MV-4-11 (cell line): ENCODE measurements around the gene LUC7L.
A peak's percentile ranks its signal among the peaks of the same experiment; 100 is the strongest.
"Not testable (repeated sequence)": the region's sequence is repeated elsewhere in the genome, so short reads cannot be mapped to it uniquely, and the experiment has no call there.

Experiments
- DNase-seq: peaks from one replicate; lab custom pipeline; 2025; lab: John Stamatoyannopoulos, UW

The LUC7L gene

DNA sequence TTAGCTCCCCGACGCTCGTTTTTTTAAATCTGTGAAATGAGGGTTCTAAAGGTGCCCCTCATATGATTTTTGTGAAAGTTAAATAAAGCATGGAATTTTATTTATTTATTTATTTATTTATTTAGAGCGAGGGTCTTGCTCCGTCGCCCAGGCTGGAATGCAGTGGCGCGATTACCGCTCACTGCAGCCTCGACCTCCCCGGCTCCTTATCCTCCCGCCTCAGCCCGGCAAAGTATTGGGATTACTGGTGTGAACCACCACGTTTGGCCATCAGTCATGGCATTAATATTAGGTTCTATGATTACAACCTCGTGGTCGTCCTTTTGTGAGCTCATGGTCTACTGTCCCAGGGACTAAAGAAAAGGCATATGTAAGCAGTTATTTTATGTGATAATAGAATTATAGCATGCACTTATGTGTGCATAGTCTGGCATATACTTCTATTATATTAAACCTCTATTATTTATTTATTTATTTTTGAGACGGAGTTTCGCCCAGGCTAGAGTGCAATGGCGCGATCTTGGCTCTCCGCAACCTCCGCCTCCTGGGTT, 557 bp upstream of the LUC7L start:
- DNase-seq: no peak

DNA sequence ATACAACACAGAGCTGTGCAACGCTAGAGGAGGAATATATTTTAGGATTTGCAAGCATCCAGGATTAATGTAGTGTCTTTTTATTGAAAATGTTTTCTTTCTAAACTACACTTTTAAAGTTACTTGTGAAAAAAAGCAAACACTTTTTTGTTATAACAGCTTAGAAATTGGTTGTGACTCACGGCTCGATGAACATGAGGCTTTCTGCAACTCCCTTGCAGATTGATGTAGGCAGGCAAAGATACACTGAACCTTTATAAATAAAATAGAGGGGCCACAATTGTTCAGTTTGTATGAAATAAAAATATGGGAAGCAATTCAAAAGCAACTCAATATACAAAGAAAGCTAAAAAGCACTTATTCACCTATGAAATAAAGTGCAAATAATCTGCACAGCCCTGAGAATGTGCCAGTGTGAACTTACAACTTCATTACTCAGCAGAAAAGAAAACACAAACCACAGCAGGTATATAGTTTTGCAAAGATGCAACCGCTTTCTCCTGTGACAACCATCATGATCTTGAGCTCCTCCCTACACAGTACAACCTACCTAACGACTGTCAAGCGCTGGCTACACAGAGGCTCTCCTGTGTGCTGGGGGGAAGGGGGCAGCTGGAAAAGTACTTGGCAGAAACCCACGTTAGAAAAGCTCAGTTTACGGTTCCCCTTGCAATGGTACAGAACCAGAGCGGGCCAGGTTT, 948 bp downstream of the LUC7L start:
- DNase-seq: no peak

GRCh38 chr16:220021-220420, 9.2 kb downstream of the LUC7L start:
- DNase-seq: no peak

DNA sequence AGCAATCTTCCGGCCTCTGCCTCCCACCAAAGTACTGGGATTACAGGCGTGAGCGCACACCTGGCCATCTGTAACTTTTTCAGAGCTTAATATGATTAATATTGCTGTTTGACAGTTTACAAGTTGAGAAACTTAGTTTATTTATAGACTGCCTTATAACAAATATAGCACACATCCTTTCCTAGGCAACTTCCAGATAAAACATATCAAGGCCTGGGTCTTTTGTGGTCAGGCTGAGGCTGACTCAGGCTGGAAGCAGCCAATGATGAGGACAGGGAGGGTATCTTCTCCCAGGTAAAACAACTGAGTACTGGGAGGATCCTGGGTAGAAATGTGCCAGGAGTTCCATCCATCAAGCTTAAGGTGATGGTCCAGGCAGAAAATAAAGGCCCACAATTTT, 16.2 kb downstream of the LUC7L start:
- no peak for DNase-seq

GRCh38 chr16:211631-212180, 17.5 kb downstream of the LUC7L start:
- DNase-seq: not testable (repeated sequence)

GRCh38 chr16:209359-209758, 19.9 kb downstream of the LUC7L start:
- DNase-seq: not testable (repeated sequence)

- DNase-seq: not testable (repeated sequence)
Measured at GRCh38 chr16:204046-204445, 25.2 kb downstream of the LUC7L start.

GRCh38 chr16:203246-203645, 26.0 kb downstream of the LUC7L start:
- DNase-seq: no peak

GRCh38 chr16:200388-200787, 28.9 kb downstream of the LUC7L start:
- DNase-seq: no peak

- no peak for DNase-seq
Measured at GRCh38 chr16:194516-194915, 34.7 kb downstream of the LUC7L start.

GRCh38 chr16:193441-193840, 35.8 kb downstream of the LUC7L start:
- no peak for DNase-seq

DNA sequence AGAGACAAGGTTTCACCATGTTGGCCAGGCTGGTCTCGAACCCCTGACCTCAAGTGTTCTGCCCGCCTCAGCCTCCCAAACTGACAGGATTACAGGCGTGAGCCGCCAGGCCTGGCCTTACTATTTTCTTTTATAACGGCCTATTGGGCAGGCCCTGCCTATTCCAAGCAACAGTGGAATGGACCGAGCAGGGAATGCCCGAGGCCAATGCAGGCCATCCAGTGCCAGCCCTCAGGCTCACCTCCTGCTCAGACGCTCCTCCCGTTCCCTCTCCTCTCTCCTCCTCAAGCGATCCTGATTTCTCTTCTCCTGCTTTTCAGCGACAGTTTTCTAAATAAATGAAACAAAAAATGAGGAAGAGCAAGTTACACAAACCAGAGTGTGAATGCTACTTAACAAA, 36.6 kb downstream of the LUC7L start:
- DNase-seq: no peak

GRCh38 chr16:191831-192230, 37.4 kb downstream of the LUC7L start:
- no peak for DNase-seq

GRCh38 chr16:189604-190186, 39.6 kb downstream of the LUC7L start:
- DNase-seq: no peak

DNA sequence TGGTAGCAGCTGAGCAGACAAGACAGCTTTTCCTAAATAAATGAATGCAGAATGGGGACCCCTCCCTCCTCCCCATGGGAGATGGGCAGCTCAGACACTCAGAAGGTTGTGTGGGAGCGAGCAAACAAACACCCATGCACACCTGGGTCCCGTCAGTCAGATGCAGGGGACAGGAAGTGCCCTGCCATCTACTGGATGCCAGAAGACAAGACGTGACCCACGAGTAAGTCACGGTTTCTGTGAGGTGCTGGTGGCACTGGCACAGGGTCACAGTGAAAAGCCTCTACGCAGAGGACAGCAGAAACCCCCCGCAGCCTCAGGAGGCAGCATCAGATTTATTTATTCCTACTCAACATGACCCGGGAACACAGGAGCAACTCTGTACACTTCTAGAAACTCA, 40.6 kb downstream of the LUC7L start:
- DNase-seq: no peak

DNA sequence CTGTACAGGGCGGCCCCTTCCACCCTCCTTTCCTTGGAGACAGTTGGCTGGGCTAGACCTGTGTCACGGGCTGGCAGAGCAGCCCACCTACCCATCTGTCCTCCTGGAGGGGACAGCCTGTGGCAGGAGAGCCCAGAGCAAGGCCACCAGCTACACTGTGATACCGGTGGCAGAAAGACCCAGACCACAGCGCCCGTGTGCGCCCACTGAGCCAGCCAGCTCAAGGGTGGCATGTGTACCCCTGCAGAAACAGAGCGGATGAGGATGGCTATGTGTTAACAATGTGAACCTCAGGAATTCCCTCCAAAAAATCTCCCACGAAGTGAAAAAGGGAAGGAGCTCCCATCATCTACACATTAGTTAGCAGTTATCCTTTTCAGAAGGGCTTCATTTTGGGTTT, 41.9 kb downstream of the LUC7L start:
- no peak for DNase-seq

- DNase-seq: no peak
Measured at GRCh38 chr16:185691-186090, 43.6 kb downstream of the LUC7L start.

DNA sequence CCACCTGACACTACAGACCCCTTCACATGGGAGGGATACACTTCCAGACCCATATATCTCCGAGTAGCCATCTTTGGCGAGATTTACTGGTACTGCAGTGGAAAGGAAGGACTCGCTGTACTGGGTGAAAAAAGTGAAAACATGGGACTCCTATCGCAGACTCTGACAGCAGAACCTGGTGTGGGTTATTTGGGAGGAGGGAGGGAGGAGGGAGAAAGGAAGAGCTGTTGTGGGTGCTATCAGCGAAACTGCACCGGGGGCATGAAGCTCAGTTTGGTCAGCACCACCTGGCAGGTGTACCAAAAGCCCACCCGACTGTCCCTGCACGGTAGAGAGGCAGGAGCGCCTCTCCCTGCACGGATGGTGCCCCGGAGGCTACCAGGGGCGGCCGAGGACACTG, 44.0 kb downstream of the LUC7L start:
- no peak for DNase-seq

DNA sequence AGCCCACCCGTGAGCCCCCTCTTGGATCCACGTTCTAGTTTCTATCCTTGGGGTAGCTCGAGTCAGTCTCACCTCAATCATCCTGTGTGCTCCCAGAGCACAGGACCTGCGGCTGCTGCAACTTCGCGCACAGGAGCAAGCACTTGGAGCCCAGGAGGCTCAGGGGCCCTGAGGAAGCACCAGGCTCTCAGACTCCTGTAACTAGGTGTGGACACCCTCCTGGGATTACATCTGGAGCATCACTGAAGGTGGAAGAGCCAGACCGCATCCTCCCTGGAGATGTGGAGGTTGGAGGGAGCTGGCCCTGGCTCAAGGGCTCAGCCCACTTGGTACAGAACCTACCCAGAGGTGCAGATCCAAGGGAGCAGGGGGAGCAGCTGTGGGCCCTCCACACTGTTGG, 46.2 kb downstream of the LUC7L start:
- DNase-seq: no peak

GRCh38 chr16:181565-182021, 47.7 kb downstream of the LUC7L start:
- DNase-seq: no peak

DNA sequence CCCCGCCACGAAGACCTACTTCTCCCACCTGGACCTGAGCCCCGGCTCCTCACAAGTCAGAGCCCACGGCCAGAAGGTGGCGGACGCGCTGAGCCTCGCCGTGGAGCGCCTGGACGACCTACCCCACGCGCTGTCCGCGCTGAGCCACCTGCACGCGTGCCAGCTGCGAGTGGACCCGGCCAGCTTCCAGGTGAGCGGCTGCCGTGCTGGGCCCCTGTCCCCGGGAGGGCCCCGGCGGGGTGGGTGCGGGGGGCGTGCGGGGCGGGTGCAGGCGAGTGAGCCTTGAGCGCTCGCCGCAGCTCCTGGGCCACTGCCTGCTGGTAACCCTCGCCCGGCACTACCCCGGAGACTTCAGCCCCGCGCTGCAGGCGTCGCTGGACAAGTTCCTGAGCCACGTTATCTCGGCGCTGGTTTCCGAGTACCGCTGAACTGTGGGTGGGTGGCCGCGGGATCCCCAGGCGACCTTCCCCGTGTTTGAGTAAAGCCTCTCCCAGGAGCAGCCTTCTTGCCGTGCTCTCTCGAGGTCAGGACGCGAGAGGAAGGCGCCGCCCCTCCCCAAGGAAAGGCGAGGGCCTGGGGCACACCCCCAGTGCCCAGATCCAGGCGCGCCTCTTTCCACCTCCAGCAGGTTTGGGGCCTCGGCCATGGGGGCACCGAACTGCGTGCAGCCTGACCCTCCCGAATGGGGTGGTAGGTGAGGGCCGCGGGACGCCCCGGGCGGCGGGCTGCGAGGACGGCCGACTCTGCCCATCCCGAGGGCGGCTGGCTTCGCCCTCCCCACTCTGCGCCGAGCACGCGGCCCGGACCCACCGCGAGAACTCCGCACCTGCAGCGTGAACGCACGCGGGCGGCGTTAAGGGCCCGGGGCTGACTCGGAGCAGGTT, 48.3 kb downstream of the LUC7L start:
- DNase-seq: peak; percentile 46

DNA sequence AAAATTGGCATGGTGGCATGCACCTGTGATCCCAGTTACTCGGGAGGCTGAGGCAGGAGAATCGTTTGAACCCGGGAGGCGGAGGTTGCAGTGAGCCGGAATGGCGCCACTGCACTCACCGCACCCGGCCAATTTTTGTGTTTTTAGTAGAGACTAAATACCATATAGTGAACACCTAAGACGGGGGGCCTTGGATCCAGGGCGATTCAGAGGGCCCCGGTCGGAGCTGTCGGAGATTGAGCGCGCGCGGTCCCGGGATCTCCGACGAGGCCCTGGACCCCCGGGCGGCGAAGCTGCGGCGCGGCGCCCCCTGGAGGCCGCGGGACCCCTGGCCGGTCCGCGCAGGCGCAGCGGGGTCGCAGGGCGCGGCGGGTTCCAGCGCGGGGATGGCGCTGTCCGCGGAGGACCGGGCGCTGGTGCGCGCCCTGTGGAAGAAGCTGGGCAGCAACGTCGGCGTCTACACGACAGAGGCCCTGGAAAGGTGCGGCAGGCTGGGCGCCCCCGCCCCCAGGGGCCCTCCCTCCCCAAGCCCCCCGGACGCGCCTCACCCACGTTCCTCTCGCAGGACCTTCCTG, 49.1 kb downstream of the LUC7L start, which contains the start of gene HBQ1:
Gene HBQ1, plus strand, starts transcription at position 359 of the 575 bp plus-strand sequence. Its CDS starts 28 bp downstream, at position 387.
- no peak for DNase-seq
